GM10248 (cell line): ENCODE measurements around the gene CHID1.
A peak's percentile ranks its signal among the peaks of the same experiment; 100 is the strongest.

Experiments used
- CTCF ChIA-PET: fragments of 300-600 bp; sonication (Branson Sonifier 250); formaldehyde crosslinking; extraction: SDS; loops from one replicate; lab custom pipeline; 2021; ENCODE audit warnings: antibody characterized with exemption; lab: Yijun Ruan, JAX
- POLR2A ChIA-PET: fragments of 350-650 bp; sonication (Branson Sonifier 250); formaldehyde crosslinking; extraction: SDS; loops from one replicate; lab custom pipeline; 2020; ENCODE audit warnings: antibody characterized with exemption; lab: Yijun Ruan, JAX
- DNase-seq: peaks from one replicate; pipeline ENCODE4 v3.0.0; 2012; ENCODE audit errors: extremely low spot score
- CTCF ChIP-seq: IDR thresholded peaks from 2 replicates; pipeline ENCODE4 v1.5.1; 2012; ENCODE audit warnings: mild to moderate bottlenecking, low read depth; ENCODE audit errors: extremely low read depth, missing control alignments, control extremely low read depth

CHID1 gene

GRCh38 chr11:854601-855329 is 55.8 kb downstream of the CHID1 start:
- DNase-seq = no peak
- no peak for TF ChIP-seq CTCF
- ChIA-PET CTCF (interaction anchor here (1.0 kb wide), 1 partner anchor 196 kb away, joined by 4 read pairs; no protein-coding TSS in a partner anchor), POLR2A (interaction anchor here (0.5 kb wide), 1 partner anchor 11 kb away, joined by 4 read pairs; no protein-coding TSS in a partner anchor)

- POLR2A ChIA-PET = interaction anchor here (0.5 to 0.7 kb wide), 2 partner anchors 10 to 174 kb away, joined by 3 to 4 read pairs; no protein-coding TSS in a partner anchor
- CTCF ChIA-PET = interaction anchor here (1.0 kb wide), 1 partner anchor 197 kb away, joined by 4 read pairs; no protein-coding TSS in a partner anchor
- DNase-seq = no peak
- no peak for TF ChIP-seq CTCF
Measured at GRCh38 chr11:853682-854448, 56.7 kb downstream of the CHID1 start.

GRCh38 chr11:852762-853161 is 57.8 kb downstream of the CHID1 start:
- no peak for DNase-seq
- POLR2A ChIA-PET = no interaction called here
- CTCF ChIA-PET = interaction anchor here (2.0 kb wide), 1 partner anchor 198 kb away, joined by 8 read pairs; no protein-coding TSS in a partner anchor
- TF ChIP-seq CTCF = no peak

- no peak for DNase-seq
- ChIA-PET POLR2A (no interaction called here), CTCF (interaction anchor here (2.0 kb wide), 1 partner anchor 200 kb away, joined by 8 read pairs; no protein-coding TSS in a partner anchor)
- TF ChIP-seq CTCF = peak; percentile 25
Measured at GRCh38 chr11:850775-851763, 59.5 kb downstream of the CHID1 start.

DNA sequence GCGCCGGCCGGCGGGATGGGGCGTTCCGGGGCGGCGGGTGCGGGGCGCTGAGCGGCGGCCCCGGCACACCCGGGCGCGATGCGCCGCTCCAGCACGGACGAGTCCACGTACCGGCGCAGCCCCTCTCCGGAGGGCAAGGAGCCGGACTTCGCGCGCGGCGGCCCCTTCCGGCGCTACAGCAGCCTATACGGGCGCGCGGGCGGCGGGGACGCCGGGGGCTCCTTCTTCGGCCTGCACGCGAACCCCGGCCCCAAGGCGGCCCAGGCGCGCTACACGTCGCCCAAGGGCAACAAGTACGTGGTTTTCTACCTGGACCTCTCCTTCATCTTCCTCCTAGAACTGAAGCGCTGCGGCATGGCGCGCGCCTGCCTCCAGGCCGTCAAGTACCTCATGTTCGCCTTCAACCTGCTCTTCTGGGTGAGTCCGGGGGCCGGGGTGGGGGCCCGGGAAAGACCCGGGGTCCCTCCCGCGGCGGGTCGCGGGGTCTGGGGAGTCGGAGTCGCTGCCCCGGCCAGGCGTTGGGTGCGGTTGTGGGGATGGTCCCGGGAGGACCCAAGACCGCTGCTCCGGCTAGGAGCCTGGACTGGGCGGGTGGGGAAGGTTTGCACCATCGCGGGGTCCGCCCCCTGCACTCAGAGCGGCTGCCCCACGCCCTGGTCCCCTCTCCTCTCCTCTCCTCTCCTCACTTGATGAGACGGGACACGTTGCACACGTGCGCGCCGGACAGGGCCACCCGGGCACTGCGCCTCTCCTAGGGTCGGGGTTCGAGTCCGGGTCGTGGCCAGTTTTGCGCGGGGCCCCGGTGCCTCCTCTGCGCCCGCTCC is 60.4 kb downstream of the CHID1 start:
- ChIA-PET CTCF (no interaction called here), POLR2A (interaction anchor here (0.6 kb wide), 1 partner anchor 31 kb away, joined by 4 read pairs; the partner anchor contains the start of gene PNPLA2)
- DNase-seq = no peak
- TF ChIP-seq CTCF = no peak
